A673 (cell line): Measurements from ENCODE around the gene KCND2.

Experiments
- CTCF ChIP-seq: fragments of 300-800, 200-600 bp; sonication (generic); conservative IDR thresholded peaks from 2 replicates; pipeline ENCODE4 v1.5.1; 2017; ENCODE audit warnings: low read depth, mild to moderate bottlenecking, antibody characterized with exemption, low read length, moderate library complexity, mixed read lengths
- EZH2 ChIP-seq: fragments of 200-600 bp; sonication (generic); IDR thresholded peaks from 2 replicates; pipeline ENCODE4 v1.6.1; 2017; ENCODE audit warnings: borderline replicate concordance, low read depth, mild to moderate bottlenecking, mixed read lengths, antibody characterized with exemption, low read length; ENCODE audit not compliant: poor library complexity, severe bottlenecking

GRCh38 chr7:120226188-120226587 is 46.8 kb upstream of the KCND2 start:
- TF ChIP-seq CTCF = no peak
- no peak for TF ChIP-seq EZH2
